ENCODE data around the gene NPAS4.

DNA sequence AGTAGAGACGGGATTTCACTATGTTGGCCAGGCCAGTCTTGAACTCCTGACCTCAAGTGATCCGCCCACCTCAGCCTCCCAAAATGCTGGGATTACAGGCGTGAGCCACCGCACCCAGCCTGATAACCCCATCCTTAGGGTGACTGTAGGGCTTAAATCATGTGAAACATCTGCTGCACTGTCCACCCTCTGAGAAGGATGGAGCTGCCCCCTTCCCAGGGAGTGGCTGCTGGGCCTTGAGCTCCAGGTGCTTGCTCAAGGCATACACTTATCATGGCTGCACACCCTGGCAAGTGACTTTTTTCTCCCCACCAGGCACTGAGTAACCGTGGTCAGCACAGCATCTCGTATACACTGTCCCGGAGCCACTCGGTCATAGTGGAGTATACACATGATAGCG lies 51.2 kb downstream of the NPAS4 start:
- TF ChIP-seq, protein P1, sequence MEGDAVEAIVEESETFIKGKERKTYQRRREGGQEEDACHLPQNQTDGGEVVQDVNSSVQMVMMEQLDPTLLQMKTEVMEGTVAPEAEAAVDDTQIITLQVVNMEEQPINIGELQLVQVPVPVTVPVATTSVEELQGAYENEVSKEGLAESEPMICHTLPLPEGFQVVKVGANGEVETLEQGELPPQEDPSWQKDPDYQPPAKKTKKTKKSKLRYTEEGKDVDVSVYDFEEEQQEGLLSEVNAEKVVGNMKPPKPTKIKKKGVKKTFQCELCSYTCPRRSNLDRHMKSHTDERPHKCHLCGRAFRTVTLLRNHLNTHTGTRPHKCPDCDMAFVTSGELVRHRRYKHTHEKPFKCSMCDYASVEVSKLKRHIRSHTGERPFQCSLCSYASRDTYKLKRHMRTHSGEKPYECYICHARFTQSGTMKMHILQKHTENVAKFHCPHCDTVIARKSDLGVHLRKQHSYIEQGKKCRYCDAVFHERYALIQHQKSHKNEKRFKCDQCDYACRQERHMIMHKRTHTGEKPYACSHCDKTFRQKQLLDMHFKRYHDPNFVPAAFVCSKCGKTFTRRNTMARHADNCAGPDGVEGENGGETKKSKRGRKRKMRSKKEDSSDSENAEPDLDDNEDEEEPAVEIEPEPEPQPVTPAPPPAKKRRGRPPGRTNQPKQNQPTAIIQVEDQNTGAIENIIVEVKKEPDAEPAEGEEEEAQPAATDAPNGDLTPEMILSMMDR (IDR thresholded peaks at IDR 0.05; ENCODE audit: low read depth, low read length, poor library complexity, severe bottlenecking): no peak
- TF ChIP-seq EZH2phosphoT487 (IDR thresholded peaks at IDR 0.05; ENCODE audit: borderline replicate concordance, low read length): no peak
